PFSK-1 (cell line): ENCODE results near the gene RASA3.

ENCODE experiments used
- FOXP2 ChIP-seq: optimal IDR thresholded peaks from 2 replicates; pipeline ENCODE3; 2011; ENCODE audit warnings: borderline replicate concordance, control low read depth, inconsistent platforms; ENCODE audit not compliant: insufficient read depth; ENCODE audit errors: extremely low read length, extremely low read depth
- POLR2AphosphoS5 ChIP-seq: IDR thresholded peaks from 2 replicates; pipeline ENCODE4 v1.6.1; 2012; ENCODE audit warnings: low read depth, mild to moderate bottlenecking, control low read depth, low read length, moderate library complexity
- REST ChIP-seq, 2 experiments: IDR thresholded peaks; 2 replicates each; pipeline versions ENCODE4 v1.6.1 to v1.8.0; 2011 to 2012; ENCODE audit warnings: low read depth in 2 of 2, low read length in 2 of 2, control low read depth in 1 of 2, inconsistent platforms in 1 of 2, mild to moderate bottlenecking in 1 of 2, moderate library complexity in 1 of 2; ENCODE audit not compliant: insufficient read depth in 1 of 2
- SIN3A ChIP-seq: IDR thresholded peaks from 2 replicates; pipeline ENCODE4 v1.6.1; 2012; ENCODE audit warnings: mild to moderate bottlenecking, low read length, moderate library complexity, borderline replicate concordance; ENCODE audit not compliant: insufficient read depth
- TAF1 ChIP-seq: IDR thresholded peaks from 2 replicates; pipeline ENCODE4 v1.6.1; 2012; ENCODE audit warnings: low read length, control low read depth, borderline replicate concordance; ENCODE audit not compliant: insufficient read depth

RASA3 gene

GRCh38 chr13:113972451-113973217 lies 159.8 kb downstream of the RASA3 start:
- TF ChIP-seq SIN3A, result no peak
- no peak for TF ChIP-seq TAF1
- no peak for TF ChIP-seq FOXP2

GRCh38 chr13:113971471-113972231 lies 160.8 kb downstream of the RASA3 start:
- no peak for TF ChIP-seq TAF1
- TF ChIP-seq SIN3A, result no peak
- no peak for TF ChIP-seq POLR2AphosphoS5
- no peak for TF ChIP-seq REST (IDR thresholded peaks at IDR 0.05; ENCODE audit: insufficient read depth in 1 of 2, low read depth in 2 of 2, low read length in 2 of 2)
- no peak for TF ChIP-seq FOXP2

GRCh38 chr13:113970810-113971470 lies 161.5 kb downstream of the RASA3 start:
- TF ChIP-seq TAF1, result no peak
- TF ChIP-seq POLR2AphosphoS5, result no peak
- no peak for TF ChIP-seq FOXP2
- no peak for TF ChIP-seq SIN3A

GRCh38 chr13:113969973-113970611 lies 162.3 kb downstream of the RASA3 start:
- no peak for TF ChIP-seq FOXP2
- no peak for TF ChIP-seq SIN3A
- TF ChIP-seq TAF1, result no peak
- TF ChIP-seq POLR2AphosphoS5, result no peak
- TF ChIP-seq REST (IDR thresholded peaks at IDR 0.05; ENCODE audit: insufficient read depth in 1 of 2, low read depth in 2 of 2, low read length in 2 of 2), result no peak

GRCh38 chr13:113969311-113969972 lies 163.0 kb downstream of the RASA3 start:
- no peak for TF ChIP-seq POLR2AphosphoS5

- TF ChIP-seq SIN3A (no peak), TAF1 (no peak), REST (IDR thresholded peaks at IDR 0.05; ENCODE audit: insufficient read depth in 1 of 2, low read depth in 2 of 2, low read length in 2 of 2) (no peak), POLR2AphosphoS5 (no peak), FOXP2 (no peak)
Observed at GRCh38 chr13:113968463-113969310, 163.7 kb downstream of the RASA3 start.
